OCI-LY1 (cell line): Measurements from ENCODE around the gene PRR9.

Experiments
- EZH2 ChIP-seq: fragments of 200-600 bp; sonication (generic), shearing (Covaris generic); IDR thresholded peaks from 2 replicates; pipeline ENCODE4 v1.8.0; 2017; ENCODE audit warnings: borderline replicate concordance, mixed run types, mild to moderate bottlenecking, antibody characterized with exemption, low read length, moderate library complexity, mixed read lengths
- TF ChIP-seq, protein P1 (sequence below): fragments of 200-600 bp; sonication (generic), shearing (Covaris generic); IDR thresholded peaks from 2 replicates; pipeline ENCODE4 v1.5.1; 2017; ENCODE audit warnings: mild to moderate bottlenecking, antibody characterized with exemption, low read length, moderate library complexity, mixed read lengths

DNA sequence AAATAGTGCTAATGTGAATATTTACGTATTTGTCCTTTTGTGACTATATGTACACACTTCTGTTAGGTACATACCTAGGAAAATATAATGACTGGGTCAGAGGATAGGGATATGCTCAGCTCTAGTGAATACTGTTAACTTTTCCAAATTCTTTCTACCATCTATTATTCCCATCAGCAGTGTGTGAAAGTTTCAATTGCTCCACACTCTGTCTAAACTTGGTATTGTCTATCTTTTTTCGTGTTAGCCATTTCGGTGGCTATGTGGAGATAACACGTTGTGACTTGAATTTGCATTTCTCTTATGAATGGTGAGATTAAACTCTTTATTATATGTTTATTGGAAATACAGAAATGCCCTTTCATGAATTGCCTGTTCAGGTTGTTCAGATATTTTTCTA is 36.8 kb upstream of the PRR9 start:
- TF ChIP-seq, protein P1, sequence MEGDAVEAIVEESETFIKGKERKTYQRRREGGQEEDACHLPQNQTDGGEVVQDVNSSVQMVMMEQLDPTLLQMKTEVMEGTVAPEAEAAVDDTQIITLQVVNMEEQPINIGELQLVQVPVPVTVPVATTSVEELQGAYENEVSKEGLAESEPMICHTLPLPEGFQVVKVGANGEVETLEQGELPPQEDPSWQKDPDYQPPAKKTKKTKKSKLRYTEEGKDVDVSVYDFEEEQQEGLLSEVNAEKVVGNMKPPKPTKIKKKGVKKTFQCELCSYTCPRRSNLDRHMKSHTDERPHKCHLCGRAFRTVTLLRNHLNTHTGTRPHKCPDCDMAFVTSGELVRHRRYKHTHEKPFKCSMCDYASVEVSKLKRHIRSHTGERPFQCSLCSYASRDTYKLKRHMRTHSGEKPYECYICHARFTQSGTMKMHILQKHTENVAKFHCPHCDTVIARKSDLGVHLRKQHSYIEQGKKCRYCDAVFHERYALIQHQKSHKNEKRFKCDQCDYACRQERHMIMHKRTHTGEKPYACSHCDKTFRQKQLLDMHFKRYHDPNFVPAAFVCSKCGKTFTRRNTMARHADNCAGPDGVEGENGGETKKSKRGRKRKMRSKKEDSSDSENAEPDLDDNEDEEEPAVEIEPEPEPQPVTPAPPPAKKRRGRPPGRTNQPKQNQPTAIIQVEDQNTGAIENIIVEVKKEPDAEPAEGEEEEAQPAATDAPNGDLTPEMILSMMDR, result no peak
- no peak for TF ChIP-seq EZH2
